MM.1S (cell line): ENCODE data around the gene LRIG2.
A peak's percentile ranks its signal among the peaks of the same experiment; 100 is the strongest.
"Not testable (repeated sequence)": the region's sequence is repeated elsewhere in the genome, so short reads cannot be mapped to it uniquely, and the experiment has no call there.

Source experiments
- DNase-seq: peaks from one replicate; pipeline ENCODE4 v3.0.0-alpha.2; 2015
- H2AFZ ChIP-seq: fragments of 300-600 bp; sonication (generic); 2 replicates; pipeline ENCODE4 v1.6.0; 2016; ENCODE audit warnings: antibody characterized with exemption, low read length
- H3F3A ChIP-seq: fragments of 300-600 bp; sonication (generic); 2 replicates; pipeline ENCODE4 v1.6.1; 2016; ENCODE audit warnings: mild to moderate bottlenecking, antibody characterized with exemption, low read length, moderate library complexity, mixed read lengths; ENCODE audit not compliant: insufficient read depth
- H3K27ac ChIP-seq: fragments of 300-600 bp; sonication (generic); 2 replicates; pipeline ENCODE4 v1.5.1; 2016; ENCODE audit warnings: mild to moderate bottlenecking, low read length
- H3K27me3 ChIP-seq: fragments of 300-600 bp; sonication (generic); replicated peaks from 2 replicates; pipeline ENCODE4 v1.6.0; 2016; ENCODE audit warnings: low read length; ENCODE audit not compliant: insufficient read depth
- H3K36me3 ChIP-seq: fragments of 300-600 bp; sonication (generic); replicated peaks from 2 replicates; pipeline ENCODE4 v1.6.1; 2016; ENCODE audit warnings: mild to moderate bottlenecking, low read length, mixed read lengths; ENCODE audit not compliant: insufficient read depth
- H3K4me1 ChIP-seq: fragments of 300-600 bp; sonication (generic); 2 replicates; pipeline ENCODE4 v1.6.1; 2016; ENCODE audit warnings: low read length, mixed read lengths
- H3K4me2 ChIP-seq: fragments of 300-600 bp; sonication (generic); 2 replicates; pipeline ENCODE4 v1.6.0; 2016; ENCODE audit warnings: low read depth, low read length
- H3K4me3 ChIP-seq: fragments of 300-600 bp; sonication (generic); 2 replicates; pipeline ENCODE4 v1.5.1; 2016; ENCODE audit warnings: low read length, mixed read lengths
- H3K79me2 ChIP-seq: fragments of 300-600 bp; sonication (generic); 2 replicates; pipeline ENCODE4 v1.6.1; 2016; ENCODE audit warnings: mixed run types, low read length, mixed read lengths
- H3K9ac ChIP-seq: fragments of 300-600 bp; sonication (generic); 2 replicates; pipeline ENCODE4 v1.6.1; 2016; ENCODE audit warnings: low read length, mixed read lengths
- H3K9me2 ChIP-seq: fragments of 300-600 bp; sonication (generic); replicated peaks from 2 replicates; pipeline ENCODE4 v1.6.1; 2016; ENCODE audit warnings: mild to moderate bottlenecking, low read length, mixed read lengths; ENCODE audit not compliant: insufficient read depth
- H3K9me3 ChIP-seq: fragments of 300-600 bp; sonication (generic); replicated peaks from 2 replicates; pipeline ENCODE4 v1.6.1; 2016; ENCODE audit warnings: mild to moderate bottlenecking, low read length, mixed read lengths; ENCODE audit not compliant: insufficient read depth
- H4K20me1 ChIP-seq: fragments of 300-600 bp; sonication (generic); 2 replicates; pipeline ENCODE4 v1.6.1; 2016; ENCODE audit warnings: mild to moderate bottlenecking, low read length, moderate library complexity, mixed read lengths; ENCODE audit not compliant: insufficient read depth
- CTCF ChIP-seq: fragments of 300-600 bp; sonication (generic); IDR thresholded peaks from 2 replicates; pipeline ENCODE4 v1.5.1; 2016; ENCODE audit warnings: antibody characterized with exemption, low read length, mixed read lengths
- EZH2 ChIP-seq: fragments of 300-600 bp; sonication (generic); optimal IDR thresholded peaks from 2 replicates; pipeline ENCODE3; 2017; ENCODE audit warnings: low read depth, mild to moderate bottlenecking, antibody characterized with exemption, low read length, mixed read lengths
- EZH2phosphoT487 ChIP-seq: fragments of 300-600 bp; sonication (generic); IDR thresholded peaks from 2 replicates; pipeline ENCODE4 v1.6.1; 2018; ENCODE audit warnings: antibody characterized with exemption, low read length

Gene LRIG2

GRCh38 chr1:113147826-113148225, 74.8 kb downstream of the LRIG2 start:
- H3K4me2 ChIP-seq, result no peak overlapping the region
- H4K20me1 ChIP-seq, result no peaks in the 10 kb centered on the region
- H3K9me2 ChIP-seq, result no peaks in the 10 kb centered on the region
- no peak overlapping the region for H2AFZ ChIP-seq
- no peak overlapping the region for H3K4me3 ChIP-seq
- no peaks in the 10 kb centered on the region for H3K27me3 ChIP-seq
- H3K36me3 ChIP-seq, result no peaks in the 10 kb centered on the region
- H3K27ac ChIP-seq, result no peak overlapping the region
- no peaks in the 10 kb centered on the region for H3K79me2 ChIP-seq
- no peaks in the 10 kb centered on the region for H3K9me3 ChIP-seq
- no peak for TF ChIP-seq EZH2phosphoT487
- TF ChIP-seq EZH2, result no peak
- no peak for TF ChIP-seq CTCF
- peaks cover 14% of the 10 kb centered on the region for H3K4me1 ChIP-seq
- H3F3A ChIP-seq, result peaks cover 7% of the 10 kb centered on the region
- no peak overlapping the region for H3K9ac ChIP-seq
- no peak for DNase-seq

- not testable (repeated sequence) for H4K20me1 ChIP-seq, H3K79me2 ChIP-seq, H3K36me3 ChIP-seq, H3K9me2 ChIP-seq, H3F3A ChIP-seq, H3K4me1 ChIP-seq, H2AFZ ChIP-seq, H3K4me3 ChIP-seq, H3K27me3 ChIP-seq, H3K9me3 ChIP-seq, H3K9ac ChIP-seq
- H3K4me2 ChIP-seq, result peak overlapping the region; percentile 18; the same call in 1 of the 2 replicates
- H3K27ac ChIP-seq, result peak overlapping the region; percentile 72
- DNase-seq, result peak; percentile 44
Measured at GRCh38 chr1:113150494-113150893, 77.5 kb downstream of the LRIG2 start.

DNA sequence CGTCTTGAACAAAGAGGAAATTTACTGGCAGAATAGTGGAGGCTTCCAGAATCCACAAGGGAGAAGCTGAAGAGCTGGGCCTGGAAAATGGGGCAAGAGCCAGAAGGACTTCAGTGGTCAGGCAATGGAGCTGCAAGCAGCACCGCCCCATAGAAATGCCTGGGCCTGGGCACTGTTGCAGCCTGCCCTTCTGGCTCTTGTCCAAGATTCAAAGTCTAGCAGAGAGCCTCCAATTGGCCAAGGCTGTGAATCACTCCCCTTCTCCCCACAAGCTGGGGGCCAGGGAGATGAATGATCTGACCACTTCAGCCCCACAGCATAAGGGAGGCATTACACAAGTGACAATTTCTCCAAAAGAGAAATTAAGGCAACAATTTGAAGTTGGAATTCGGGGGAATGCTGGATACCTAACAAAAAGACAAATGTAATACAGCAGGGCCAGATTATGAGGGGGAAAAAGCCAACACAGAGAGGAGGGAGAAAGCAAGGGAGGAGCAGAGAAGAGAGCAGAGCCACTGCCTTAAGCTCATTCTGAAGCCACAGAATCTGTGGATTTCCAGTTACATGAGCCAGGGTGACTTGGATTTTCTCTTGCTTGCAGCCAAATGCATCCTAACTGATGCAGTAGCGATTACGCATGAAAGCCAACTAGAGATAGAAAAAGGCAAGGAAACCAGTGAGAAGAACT, 80.3 kb downstream of the LRIG2 start:
- no peaks in the 10 kb centered on the region for H3K9me2 ChIP-seq
- no peaks in the 10 kb centered on the region for H3K9me3 ChIP-seq
- no peaks in the 10 kb centered on the region for H3K79me2 ChIP-seq
- H2AFZ ChIP-seq, result no peak overlapping the region
- H4K20me1 ChIP-seq, result no peaks in the 10 kb centered on the region
- no peak overlapping the region for H3K4me2 ChIP-seq
- H3K27ac ChIP-seq, result no peak overlapping the region
- no peak overlapping the region for H3K4me3 ChIP-seq
- H3K4me1 ChIP-seq, result 0 out of 2 replicates have a peak, but pooled peaks cover 5% of the 10 kb centered on the region
- no peaks in the 10 kb centered on the region for H3K27me3 ChIP-seq
- H3F3A ChIP-seq, result peaks cover 2% of the 10 kb centered on the region; the same call in 1 of the 2 replicates
- TF ChIP-seq CTCF, result no peak
- TF ChIP-seq EZH2phosphoT487, result no peak
- TF ChIP-seq EZH2, result no peak
- no peak for DNase-seq
- H3K9ac ChIP-seq, result no peak overlapping the region
- no peaks in the 10 kb centered on the region for H3K36me3 ChIP-seq

GRCh38 chr1:113156368-113156767, 83.4 kb downstream of the LRIG2 start:
- no peak overlapping the region for H3K4me3 ChIP-seq
- no peaks in the 10 kb centered on the region for H3F3A ChIP-seq
- H3K27me3 ChIP-seq, result no peaks in the 10 kb centered on the region
- TF ChIP-seq EZH2, result no peak
- TF ChIP-seq EZH2phosphoT487, result no peak
- TF ChIP-seq CTCF, result no peak
- DNase-seq, result no peak
- H3K79me2 ChIP-seq, result no peaks in the 10 kb centered on the region
- no peaks in the 10 kb centered on the region for H3K9me2 ChIP-seq
- no peaks in the 10 kb centered on the region for H3K36me3 ChIP-seq
- H4K20me1 ChIP-seq, result no peaks in the 10 kb centered on the region
- H3K27ac ChIP-seq, result no peak overlapping the region
- no peaks in the 10 kb centered on the region for H3K4me1 ChIP-seq
- H2AFZ ChIP-seq, result no peak overlapping the region
- H3K9me3 ChIP-seq, result no peaks in the 10 kb centered on the region
- H3K4me2 ChIP-seq, result no peak overlapping the region
- no peak overlapping the region for H3K9ac ChIP-seq

- not testable (repeated sequence) for H3K4me2 ChIP-seq, H3K36me3 ChIP-seq, H4K20me1 ChIP-seq, H3K9ac ChIP-seq, H3F3A ChIP-seq, H3K27ac ChIP-seq, H3K79me2 ChIP-seq, H3K4me1 ChIP-seq, H3K27me3 ChIP-seq, H3K9me2 ChIP-seq, H3K4me3 ChIP-seq, H2AFZ ChIP-seq, H3K9me3 ChIP-seq, DNase-seq
Measured at GRCh38 chr1:113158743-113159142, 85.7 kb downstream of the LRIG2 start.
